Neural progenitor cell (in vitro differentiated cells): ENCODE data around the gene LRRC36. TPM values are rescaled to one million over a fixed set of nuclear protein-coding genes. Genes with fewer than 3 reads are reported as not detected.
"Not testable (repeated sequence)": the region's sequence is repeated elsewhere in the genome, so short reads cannot be mapped to it uniquely, and the experiment has no call there.

Source experiments
- DNase-seq: peaks from one replicate; pipeline ENCODE4 v3.0.0-alpha.2; 2016; ENCODE audit warnings: low spot score
- H2AFZ ChIP-seq: fragments of 200-600 bp; sonication (generic); replicated peaks from 2 replicates; pipeline ENCODE4 v1.6.1; 2016; ENCODE audit warnings: antibody characterized with exemption
- H3F3A ChIP-seq: fragments of 200-600 bp; sonication (generic); 2 replicates; pipeline ENCODE4 v1.6.1; 2016; ENCODE audit warnings: antibody characterized with exemption, low read depth
- H3K27ac ChIP-seq: fragments of 200-600 bp; sonication (generic); 2 replicates; pipeline ENCODE4 v1.5.1; 2016; ENCODE audit warnings: mild to moderate bottlenecking
- H3K27me3 ChIP-seq: fragments of 200-600 bp; sonication (generic); 2 replicates; pipeline ENCODE4 v1.6.1; 2016; ENCODE audit warnings: mild to moderate bottlenecking, moderate library complexity
- H3K36me3 ChIP-seq: fragments of 200-600 bp; sonication (generic); 2 replicates; pipeline ENCODE4 v1.5.1; 2016
- H3K4me1 ChIP-seq: fragments of 200-600 bp; sonication (generic); 2 replicates; pipeline ENCODE4 v1.6.1; 2016; ENCODE audit warnings: mixed run types
- H3K4me2 ChIP-seq: fragments of 200-600 bp; sonication (generic); 2 replicates; pipeline ENCODE4 v1.6.1; 2016
- H3K4me3 ChIP-seq: fragments of 200-600 bp; sonication (generic); 2 replicates; pipeline ENCODE4 v1.5.1; 2016
- H3K79me2 ChIP-seq: fragments of 200-600 bp; sonication (generic); 2 replicates; pipeline ENCODE4 v1.6.1; 2016; ENCODE audit warnings: low read depth
- H3K9ac ChIP-seq: fragments of 200-600 bp; sonication (generic); 2 replicates; pipeline ENCODE4 v1.6.1; 2016
- H3K9me3 ChIP-seq: fragments of 200-600 bp; sonication (generic); 2 replicates; pipeline ENCODE4 v1.5.1; 2016; ENCODE audit warnings: low read depth
- H4K20me1 ChIP-seq: fragments of 200-600 bp; sonication (generic); 2 replicates; pipeline ENCODE4 v1.6.1; 2016; ENCODE audit warnings: low read depth
- H3K27ac Mint-ChIP-seq: 3 replicates; pipeline ENCODE4 v1.8.0; 2021; ENCODE audit warnings: mixed read lengths
- H3K27me3 Mint-ChIP-seq: 2 replicates; pipeline ENCODE4 v1.8.0; 2022; ENCODE audit warnings: low read depth, mild to moderate bottlenecking, inconsistent platforms, moderate library complexity, mixed read lengths; ENCODE audit not compliant: insufficient read depth
- H3K36me3 Mint-ChIP-seq: 3 replicates; pipeline ENCODE4 v1.8.0; 2021; ENCODE audit warnings: mixed read lengths
- H3K4me1 Mint-ChIP-seq: 3 replicates; pipeline ENCODE4 v1.8.0; 2021; ENCODE audit warnings: mixed read lengths
- H3K4me3 Mint-ChIP-seq: 3 replicates; pipeline ENCODE4 v1.8.0; 2021; ENCODE audit warnings: mild to moderate bottlenecking, moderate library complexity, mixed read lengths
- H3K9me3 Mint-ChIP-seq: 3 replicates; pipeline ENCODE4 v1.8.0; 2020; ENCODE audit warnings: mixed read lengths
- EZH2 ChIP-seq: fragments of 200-600 bp; sonication (generic); IDR thresholded peaks from 2 replicates; pipeline ENCODE4 v1.6.1; 2017; ENCODE audit warnings: antibody characterized with exemption, mild to moderate bottlenecking, moderate library complexity
- EZH2phosphoT487 ChIP-seq: fragments of 200-600 bp; sonication (generic); IDR thresholded peaks from 2 replicates; pipeline ENCODE4 v1.6.1; 2017; ENCODE audit warnings: antibody characterized with exemption
- total RNA-seq: library from RNA; depleted of rRNA; stranded (reverse); fragments of >200 nt; gene quantifications from 2 replicates; pipeline ENCODE4 v1.2.3, GENCODE V29; 2015; ENCODE audit warnings: low replicate concordance
- TF ChIP-seq, protein P1 (sequence below): fragments of 200-600 bp; sonication (generic); IDR thresholded peaks from 2 replicates; pipeline ENCODE4 v1.5.1; 2017; ENCODE audit warnings: antibody characterized with exemption, mild to moderate bottlenecking

The LRRC36 gene
- total RNA-seq, 1 donor from 2014 or later: not detected

DNA sequence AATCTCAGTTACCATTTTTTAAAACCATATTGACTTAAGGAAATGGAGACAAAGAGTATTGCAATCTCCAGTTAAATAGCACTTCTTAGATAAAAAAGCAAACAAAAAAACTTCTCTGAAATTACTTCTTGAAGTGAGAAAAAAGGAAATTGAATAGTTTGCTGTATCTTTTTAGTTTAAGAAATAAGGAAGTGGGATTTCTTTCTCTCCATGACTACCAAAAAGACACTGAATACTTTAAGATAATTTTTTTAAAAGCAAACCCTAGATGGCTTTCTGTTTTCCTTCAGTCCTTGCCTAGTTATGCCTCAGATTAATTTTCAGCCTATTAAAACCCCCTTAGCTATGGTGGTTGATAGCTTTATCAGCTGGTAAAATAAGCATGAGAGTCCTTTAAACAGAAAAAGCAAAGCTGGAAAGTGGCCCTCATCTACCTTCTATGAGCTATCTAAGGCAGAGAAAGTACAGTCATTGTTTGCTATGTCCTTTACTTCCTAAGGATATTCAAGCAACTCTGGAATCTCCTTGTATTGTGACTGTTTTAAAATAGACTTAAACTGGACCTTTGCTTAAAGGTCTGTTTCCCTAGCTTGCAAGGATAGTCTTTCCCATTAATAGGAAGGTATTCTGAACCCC, 38.1 kb downstream of the LRRC36 start:
- H3K4me1 Mint-ChIP-seq: peaks cover 15% of the 10 kb centered on the region
- no peak overlapping the region for H3K4me3 ChIP-seq
- peaks cover 73% of the 10 kb centered on the region for H3K27me3 ChIP-seq
- H3K9me3 Mint-ChIP-seq: no peaks in the 10 kb centered on the region
- peaks cover 7% of the 10 kb centered on the region for H3K4me1 ChIP-seq
- H3K4me2 ChIP-seq: no peak overlapping the region
- no peak overlapping the region for H3K27ac ChIP-seq
- H3K36me3 Mint-ChIP-seq: no peaks in the 10 kb centered on the region
- H3K9me3 ChIP-seq: no peaks in the 10 kb centered on the region
- DNase-seq: no peak
- H3K79me2 ChIP-seq: no peaks in the 10 kb centered on the region
- TF ChIP-seq, protein P1, sequence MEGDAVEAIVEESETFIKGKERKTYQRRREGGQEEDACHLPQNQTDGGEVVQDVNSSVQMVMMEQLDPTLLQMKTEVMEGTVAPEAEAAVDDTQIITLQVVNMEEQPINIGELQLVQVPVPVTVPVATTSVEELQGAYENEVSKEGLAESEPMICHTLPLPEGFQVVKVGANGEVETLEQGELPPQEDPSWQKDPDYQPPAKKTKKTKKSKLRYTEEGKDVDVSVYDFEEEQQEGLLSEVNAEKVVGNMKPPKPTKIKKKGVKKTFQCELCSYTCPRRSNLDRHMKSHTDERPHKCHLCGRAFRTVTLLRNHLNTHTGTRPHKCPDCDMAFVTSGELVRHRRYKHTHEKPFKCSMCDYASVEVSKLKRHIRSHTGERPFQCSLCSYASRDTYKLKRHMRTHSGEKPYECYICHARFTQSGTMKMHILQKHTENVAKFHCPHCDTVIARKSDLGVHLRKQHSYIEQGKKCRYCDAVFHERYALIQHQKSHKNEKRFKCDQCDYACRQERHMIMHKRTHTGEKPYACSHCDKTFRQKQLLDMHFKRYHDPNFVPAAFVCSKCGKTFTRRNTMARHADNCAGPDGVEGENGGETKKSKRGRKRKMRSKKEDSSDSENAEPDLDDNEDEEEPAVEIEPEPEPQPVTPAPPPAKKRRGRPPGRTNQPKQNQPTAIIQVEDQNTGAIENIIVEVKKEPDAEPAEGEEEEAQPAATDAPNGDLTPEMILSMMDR: no peak
- TF ChIP-seq EZH2phosphoT487 (no peak), EZH2 (no peak)
- H3K27me3 Mint-ChIP-seq: peaks cover 3% of the 10 kb centered on the region
- H3K27ac Mint-ChIP-seq: no peak overlapping the region
- H4K20me1 ChIP-seq: no peaks in the 10 kb centered on the region
- peak overlapping the region; percentile 4 for H2AFZ ChIP-seq
- H3K9ac ChIP-seq: no peak overlapping the region
- no peak overlapping the region for H3K4me3 Mint-ChIP-seq
- peaks cover 9% of the 10 kb centered on the region for H3F3A ChIP-seq
- no peaks in the 10 kb centered on the region for H3K36me3 ChIP-seq

DNA sequence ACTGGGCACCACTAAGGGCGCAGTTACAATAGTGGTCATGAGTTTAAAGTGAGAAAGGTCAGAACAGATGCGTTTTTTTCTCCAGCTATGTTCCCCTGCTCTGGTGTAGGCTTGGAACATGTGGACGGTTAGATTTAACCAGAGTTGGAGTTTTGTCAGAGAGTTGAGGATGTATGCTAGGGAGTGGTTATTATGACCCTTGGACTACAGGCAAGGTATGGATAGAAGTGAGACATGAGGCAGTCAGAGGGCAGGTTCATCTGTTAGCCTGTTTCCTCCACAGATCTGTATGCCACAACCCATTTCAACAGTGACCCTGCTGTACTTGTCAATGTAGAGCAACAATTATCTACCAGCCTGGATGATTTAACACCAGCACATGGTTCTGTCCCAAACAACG, 44.0 kb downstream of the LRRC36 start:
- H3K4me1 Mint-ChIP-seq: no peaks in the 10 kb centered on the region
- H3K4me3 Mint-ChIP-seq: no peak overlapping the region
- no peak overlapping the region for H3K4me3 ChIP-seq
- H3K36me3 ChIP-seq: no peaks in the 10 kb centered on the region
- no peak overlapping the region for H3K9ac ChIP-seq
- peaks cover 62% of the 10 kb centered on the region for H3K27me3 ChIP-seq
- no peaks in the 10 kb centered on the region for H3K27me3 Mint-ChIP-seq
- no peak for TF ChIP-seq EZH2phosphoT487
- TF ChIP-seq EZH2: no peak
- TF ChIP-seq, protein P1: no peak
- H3K4me1 ChIP-seq: no peaks in the 10 kb centered on the region
- H2AFZ ChIP-seq: no peak overlapping the region
- H3K9me3 Mint-ChIP-seq: no peaks in the 10 kb centered on the region
- H3K36me3 Mint-ChIP-seq: no peaks in the 10 kb centered on the region
- H4K20me1 ChIP-seq: no peaks in the 10 kb centered on the region
- no peaks in the 10 kb centered on the region for H3F3A ChIP-seq
- no peak for DNase-seq
- H3K27ac ChIP-seq: no peak overlapping the region
- no peaks in the 10 kb centered on the region for H3K9me3 ChIP-seq
- no peaks in the 10 kb centered on the region for H3K79me2 ChIP-seq
- no peak overlapping the region for H3K27ac Mint-ChIP-seq
- no peak overlapping the region for H3K4me2 ChIP-seq

DNA sequence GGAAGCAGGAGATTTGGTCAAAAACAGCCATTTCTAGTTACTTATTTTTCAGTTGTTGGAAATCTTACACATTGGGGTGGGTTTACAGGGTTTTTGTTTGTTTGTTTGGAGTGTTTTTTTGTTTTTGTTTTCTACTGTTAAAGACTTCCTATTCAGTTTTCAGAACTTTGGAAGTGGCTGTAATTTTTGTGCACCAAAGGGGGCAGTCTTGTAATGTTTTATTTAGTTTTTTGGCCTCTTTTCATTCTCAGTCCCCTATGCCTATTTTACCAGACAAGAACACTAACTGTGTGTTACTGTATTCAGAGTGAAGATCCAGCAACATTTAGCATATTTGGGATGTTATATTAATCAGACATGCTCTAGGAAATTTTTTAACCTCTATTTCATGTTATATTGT, 46.0 kb downstream of the LRRC36 start:
- Mint-ChIP-seq H3K27me3 (peaks cover 5% of the 10 kb centered on the region), H3K36me3 (no peaks in the 10 kb centered on the region), H3K4me3 (no peak overlapping the region), H3K4me1 (no peaks in the 10 kb centered on the region), H3K27ac (no peak overlapping the region), H3K9me3 (no peaks in the 10 kb centered on the region)
- TF ChIP-seq, protein P1: peak; percentile 49
- no peak for TF ChIP-seq EZH2
- Histone ChIP-seq H3K9me3 (no peaks in the 10 kb centered on the region), H2AFZ (no peak overlapping the region), H3K4me1 (no peaks in the 10 kb centered on the region), H4K20me1 (no peaks in the 10 kb centered on the region), H3K27ac (no peak overlapping the region), H3K36me3 (no peaks in the 10 kb centered on the region), H3K4me2 (no peak overlapping the region), H3K9ac (no peak overlapping the region), H3F3A (no peaks in the 10 kb centered on the region), H3K4me3 (no peak overlapping the region), H3K79me2 (no peaks in the 10 kb centered on the region), H3K27me3 (peaks cover 42% of the 10 kb centered on the region)
- no peak for DNase-seq

DNA sequence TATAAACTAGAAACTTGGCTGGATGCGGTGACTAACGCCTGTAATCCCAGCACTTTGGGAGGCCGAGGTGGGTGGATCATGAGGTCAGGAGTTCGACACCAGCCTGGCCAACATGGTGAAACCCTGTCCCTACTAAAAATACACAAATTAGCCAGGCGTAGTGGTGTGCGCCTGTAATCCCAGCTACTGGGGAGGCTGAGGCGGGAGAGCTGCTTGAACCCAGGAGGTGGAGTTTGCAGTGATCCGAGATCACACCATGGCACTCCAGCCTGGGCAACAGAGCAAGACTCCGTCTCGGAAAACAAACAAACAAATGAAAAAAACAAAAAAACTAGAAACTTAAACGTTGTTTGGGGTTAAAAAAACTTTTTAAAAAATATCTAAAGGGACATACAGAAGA, 49.4 kb downstream of the LRRC36 start:
- not testable (repeated sequence) for H3K27me3 ChIP-seq, H3K4me1 Mint-ChIP-seq, H3K27ac ChIP-seq, H4K20me1 ChIP-seq, H2AFZ ChIP-seq, H3K9ac ChIP-seq, H3K9me3 ChIP-seq, H3F3A ChIP-seq, H3K36me3 Mint-ChIP-seq, H3K4me3 Mint-ChIP-seq, H3K4me1 ChIP-seq, H3K36me3 ChIP-seq, H3K4me3 ChIP-seq, H3K79me2 ChIP-seq, DNase-seq, H3K27ac Mint-ChIP-seq, H3K27me3 Mint-ChIP-seq, H3K9me3 Mint-ChIP-seq, H3K4me2 ChIP-seq
